ENCODE data around the gene GABBR2. TPM values are rescaled to one million over a fixed set of nuclear protein-coding genes. Genes with fewer than 3 reads are reported as not detected.
A peak's percentile ranks its signal among the peaks of the same experiment; 100 is the strongest.
"Not testable (repeated sequence)": the region's sequence is repeated elsewhere in the genome, so short reads cannot be mapped to it uniquely, and the experiment has no call there.

GABBR2 gene
- total and polyA plus RNA-seq, 12 donors, result under 0.01 to 1.3 (median 0.45) TPM

- DNase-seq (no peak), ATAC-seq (peak in 5 of 8 donors; percentile 25 to 80 (median 41))
- H3K9me3 ChIP-seq, result no peaks in the 10 kb centered on the region
- H3K36me3 ChIP-seq, result no peaks in the 10 kb centered on the region
- WGBS, 2 donors, result 76 to 92% methylated on average over 6 of the region's 6 CpGs
- TF ChIP-seq, protein P1, sequence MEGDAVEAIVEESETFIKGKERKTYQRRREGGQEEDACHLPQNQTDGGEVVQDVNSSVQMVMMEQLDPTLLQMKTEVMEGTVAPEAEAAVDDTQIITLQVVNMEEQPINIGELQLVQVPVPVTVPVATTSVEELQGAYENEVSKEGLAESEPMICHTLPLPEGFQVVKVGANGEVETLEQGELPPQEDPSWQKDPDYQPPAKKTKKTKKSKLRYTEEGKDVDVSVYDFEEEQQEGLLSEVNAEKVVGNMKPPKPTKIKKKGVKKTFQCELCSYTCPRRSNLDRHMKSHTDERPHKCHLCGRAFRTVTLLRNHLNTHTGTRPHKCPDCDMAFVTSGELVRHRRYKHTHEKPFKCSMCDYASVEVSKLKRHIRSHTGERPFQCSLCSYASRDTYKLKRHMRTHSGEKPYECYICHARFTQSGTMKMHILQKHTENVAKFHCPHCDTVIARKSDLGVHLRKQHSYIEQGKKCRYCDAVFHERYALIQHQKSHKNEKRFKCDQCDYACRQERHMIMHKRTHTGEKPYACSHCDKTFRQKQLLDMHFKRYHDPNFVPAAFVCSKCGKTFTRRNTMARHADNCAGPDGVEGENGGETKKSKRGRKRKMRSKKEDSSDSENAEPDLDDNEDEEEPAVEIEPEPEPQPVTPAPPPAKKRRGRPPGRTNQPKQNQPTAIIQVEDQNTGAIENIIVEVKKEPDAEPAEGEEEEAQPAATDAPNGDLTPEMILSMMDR (IDR thresholded peaks at IDR 0.05), result no peak
- H3K27me3 ChIP-seq, result no peaks in the 10 kb centered on the region
- peak overlapping the region in 6 of 10 donors; percentile 7 to 47 (median 18) for H3K27ac ChIP-seq
- peaks cover 0 to 20% (median 10%) of the 10 kb centered on the region in 9 donors for H3K4me1 ChIP-seq
- intact Hi-C loops (cut with DNase I), result no loop called here
- no peak overlapping the region for H3K4me3 ChIP-seq
Observed at GRCh38 chr9:98502311-98502975, 206.3 kb downstream of the GABBR2 start.

GRCh38 chr9:98501819-98502218 is 206.9 kb downstream of the GABBR2 start:
- no peak overlapping the region for H3K4me3 ChIP-seq
- intact Hi-C loops (cut with DNase I), result no loop called here
- TF ChIP-seq, protein P1 (IDR thresholded peaks at IDR 0.05), result no peak
- H3K27ac ChIP-seq, result no peak overlapping the region
- DNase-seq (no peak), ATAC-seq (no peak)
- H3K9me3 ChIP-seq, result no peaks in the 10 kb centered on the region
- no peaks in the 10 kb centered on the region for H3K27me3 ChIP-seq
- WGBS, 2 donors, result 86 to 88% methylated on average over 8 of the region's 8 CpGs
- peaks cover 0 to 20% (median 10%) of the 10 kb centered on the region in 9 donors for H3K4me1 ChIP-seq
- H3K36me3 ChIP-seq, result no peaks in the 10 kb centered on the region

DNA sequence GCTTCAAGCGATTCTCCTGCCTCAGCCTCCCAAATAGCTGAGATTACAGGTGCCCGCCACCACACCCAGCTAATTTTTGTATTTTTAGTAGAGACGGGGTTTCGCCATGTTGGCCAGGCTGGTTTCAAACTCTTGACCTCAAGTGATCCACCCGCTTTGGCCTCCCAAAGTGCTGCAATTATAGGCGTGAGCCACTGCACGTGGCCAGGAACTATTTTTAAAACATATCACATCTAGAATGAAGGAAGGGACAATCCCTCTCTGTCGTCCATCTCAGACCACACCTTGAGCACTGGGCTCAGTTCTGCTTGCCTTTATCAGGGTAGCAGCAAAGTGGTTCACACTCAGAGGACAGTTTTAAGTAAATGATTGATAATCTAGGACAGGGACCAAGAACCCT is 207.5 kb downstream of the GABBR2 start:
- DNase-seq; H3K27me3 ChIP-seq; H3K9me3 ChIP-seq; intact Hi-C loops (cut with DNase I); ATAC-seq; H3K4me3 ChIP-seq; H3K36me3 ChIP-seq; H3K27ac ChIP-seq: not testable (repeated sequence)
- peaks cover 0 to 20% (median 10%) of the 10 kb centered on the region in 9 donors for H3K4me1 ChIP-seq
- WGBS, 2 donors, result 71 to 78% methylated on average over 8 of the region's 8 CpGs

GRCh38 chr9:98500337-98500919 is 208.3 kb downstream of the GABBR2 start:
- Histone ChIP-seq H3K4me3 (no peak overlapping the region), H3K4me1 (peaks cover 0 to 20% (median 10%) of the 10 kb centered on the region in 9 donors), H3K9me3 (no peaks in the 10 kb centered on the region), H3K36me3 (no peaks in the 10 kb centered on the region), H3K27me3 (no peaks in the 10 kb centered on the region), H3K27ac (no peak overlapping the region)
- ATAC-seq, result no peak
- DNase-seq, result no peak
- 81 to 83% methylated on average over 7 of the region's 7 CpGs for WGBS, 2 donors
- TF ChIP-seq, protein P1 (IDR thresholded peaks at IDR 0.05), result no peak
- intact Hi-C loops (cut with DNase I), result no loop called here

DNA sequence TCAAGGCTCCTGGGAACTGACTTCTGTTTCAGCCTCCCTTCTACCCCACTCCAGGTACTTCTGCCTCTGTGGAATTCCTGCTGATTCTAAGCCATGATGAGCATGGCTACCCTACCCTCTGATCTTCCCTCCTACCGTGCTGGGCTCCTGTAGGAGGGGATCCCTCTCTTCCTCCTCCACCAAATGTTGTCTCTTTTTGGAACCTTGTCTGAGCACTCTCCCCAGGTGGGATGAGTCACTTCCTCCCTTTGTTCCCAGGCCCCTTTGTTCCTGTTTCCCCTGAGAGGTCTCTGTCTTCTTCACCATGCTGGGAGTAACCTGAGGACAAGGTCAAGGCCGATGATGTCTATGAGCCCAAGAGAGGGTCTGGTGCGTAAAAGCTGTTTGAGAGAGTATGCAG is 213.2 kb downstream of the GABBR2 start:
- ATAC-seq (no peak), DNase-seq (no peak)
- intact Hi-C loops (cut with DNase I), result loop anchor here in 1 of 10 donors (10.0 kb wide), 1 partner anchor 71 kb away; no protein-coding TSS in a partner anchor
- WGBS, 2 donors, result 66 to 70% methylated on average over 3 of the region's 3 CpGs
- Histone ChIP-seq H3K36me3 (no peaks in the 10 kb centered on the region), H3K27ac (no peak overlapping the region), H3K4me1 (peaks cover 0 to 10% (median 0%) of the 10 kb centered on the region in 9 donors), H3K9me3 (peaks cover 0 to 8% (median 0%) of the 10 kb centered on the region in 11 donors), H3K27me3 (no peaks in the 10 kb centered on the region), H3K4me3 (no peak overlapping the region)
- TF ChIP-seq, protein P1 (IDR thresholded peaks at IDR 0.05), result no peak
